K562 (cell line): Measurements from ENCODE around the gene VCAN.

Experiments
- CBX1 ChIP-seq: sonication (generic); IDR thresholded peaks from 2 replicates; pipeline ENCODE4 v1.6.1; 2016; ENCODE audit warnings: antibody characterized with exemption, low read depth, mild to moderate bottlenecking
- CTCF ChIP-seq, 3 experiments: IDR thresholded peaks in 2 of 3; conservative IDR thresholded peaks in 1 of 3; 2 replicates each; pipeline ENCODE4 v1.5.1; 2011 to 2012; ENCODE audit warnings: low read length in 3 of 3, mild to moderate bottlenecking in 3 of 3, control low read depth in 2 of 3, improper control_type of control experiment in 1 of 3, inconsistent platforms in 1 of 3, low read depth in 1 of 3, mixed read lengths in 1 of 3, moderate library complexity in 1 of 3; ENCODE audit not compliant: insufficient read depth in 2 of 3
- EGR1 ChIP-seq: fragments of 450-650 bp; conservative IDR thresholded peaks from 2 replicates; pipeline ENCODE4 v1.6.1; 2017; ENCODE audit warnings: mild to moderate bottlenecking
- EHMT2 ChIP-seq: fragments of 450-650 bp; IDR thresholded peaks from 2 replicates; pipeline ENCODE4 v1.6.1; 2018; ENCODE audit warnings: antibody characterized with exemption
- FOXJ2 ChIP-seq: fragments of 200-800 bp; sonication (Bioruptor generic); IDR thresholded peaks from 2 replicates; pipeline ENCODE4 v1.6.1; 2016; ENCODE audit warnings: missing genetic modification characterization, missing compliant biosample characterization
- FOXK1 ChIP-seq: sonication (generic); formaldehyde crosslinking; IDR thresholded peaks from 2 replicates; pipeline ENCODE4 v1.8.0; 2022; ENCODE audit warnings: missing genetic modification reagents, mild to moderate bottlenecking, borderline replicate concordance
- GABPA ChIP-seq: fragments of 200-800 bp; sonication (Bioruptor generic); conservative IDR thresholded peaks from 2 replicates; pipeline ENCODE4 v1.6.1; 2016; ENCODE audit warnings: low read depth, missing genetic modification characterization, missing compliant biosample characterization
- MYNN ChIP-seq, 2 experiments: sonication (generic); formaldehyde crosslinking in 1 of 2; IDR thresholded peaks; 2 replicates each; pipeline versions ENCODE4 v1.5.0 to v1.6.1; 2016 to 2020; ENCODE audit warnings: antibody characterized with exemption in 1 of 2, missing genetic modification reagents in 1 of 2
- POLR2A ChIP-seq: fragments of 450-650 bp; conservative IDR thresholded peaks from 2 replicates; pipeline ENCODE4 v1.6.1; 2016
- RCOR1 ChIP-seq, 2 experiments: IDR thresholded peaks; 2 replicates each; pipeline ENCODE4 v1.6.1; 2012; ENCODE audit warnings: low read depth in 2 of 2, low read length in 2 of 2, borderline replicate concordance in 1 of 2, improper control_type of control experiment in 1 of 2
- ZBTB43 ChIP-seq: sonication (generic); formaldehyde crosslinking; IDR thresholded peaks from 2 replicates; pipeline ENCODE4 v1.8.0; 2023; ENCODE audit warnings: mild to moderate bottlenecking, missing genetic modification reagents

GRCh38 chr5:83496626-83497025 is 25.1 kb downstream of the VCAN start:
- TF ChIP-seq CTCF (IDR thresholded peaks at IDR 0.05 in 2 of 3, conservative IDR thresholded peaks at IDR 0.05 in 1 of 3; ENCODE audit: insufficient read depth in 2 of 3, low read depth in 1 of 3, low read length in 3 of 3) (no peak), RCOR1 (IDR thresholded peaks at IDR 0.05; ENCODE audit: borderline replicate concordance in 1 of 2, low read depth in 2 of 2, low read length in 2 of 2) (no peak), FOXJ2 (no peak), POLR2A (no peak), CBX1 (no peak), MYNN (IDR thresholded peaks at IDR 0.05) (no peak), MYNN (CRISPR knock-in tag; IDR thresholded peaks at IDR 0.05) (no peak), EGR1 (no peak), EHMT2 (no peak), ZBTB43 (CRISPR knock-in tag) (no peak), GABPA (no peak), FOXK1 (no peak)
